IPS-NIHi7 (cell line): ENCODE data around the gene MYO9A.

Experiments used
- DNase-seq: peaks from one replicate; pipeline ENCODE4 v3.0.0; 2012; ENCODE audit warnings: mixed read lengths; ENCODE audit errors: extremely low spot score

MYO9A gene, protein sequence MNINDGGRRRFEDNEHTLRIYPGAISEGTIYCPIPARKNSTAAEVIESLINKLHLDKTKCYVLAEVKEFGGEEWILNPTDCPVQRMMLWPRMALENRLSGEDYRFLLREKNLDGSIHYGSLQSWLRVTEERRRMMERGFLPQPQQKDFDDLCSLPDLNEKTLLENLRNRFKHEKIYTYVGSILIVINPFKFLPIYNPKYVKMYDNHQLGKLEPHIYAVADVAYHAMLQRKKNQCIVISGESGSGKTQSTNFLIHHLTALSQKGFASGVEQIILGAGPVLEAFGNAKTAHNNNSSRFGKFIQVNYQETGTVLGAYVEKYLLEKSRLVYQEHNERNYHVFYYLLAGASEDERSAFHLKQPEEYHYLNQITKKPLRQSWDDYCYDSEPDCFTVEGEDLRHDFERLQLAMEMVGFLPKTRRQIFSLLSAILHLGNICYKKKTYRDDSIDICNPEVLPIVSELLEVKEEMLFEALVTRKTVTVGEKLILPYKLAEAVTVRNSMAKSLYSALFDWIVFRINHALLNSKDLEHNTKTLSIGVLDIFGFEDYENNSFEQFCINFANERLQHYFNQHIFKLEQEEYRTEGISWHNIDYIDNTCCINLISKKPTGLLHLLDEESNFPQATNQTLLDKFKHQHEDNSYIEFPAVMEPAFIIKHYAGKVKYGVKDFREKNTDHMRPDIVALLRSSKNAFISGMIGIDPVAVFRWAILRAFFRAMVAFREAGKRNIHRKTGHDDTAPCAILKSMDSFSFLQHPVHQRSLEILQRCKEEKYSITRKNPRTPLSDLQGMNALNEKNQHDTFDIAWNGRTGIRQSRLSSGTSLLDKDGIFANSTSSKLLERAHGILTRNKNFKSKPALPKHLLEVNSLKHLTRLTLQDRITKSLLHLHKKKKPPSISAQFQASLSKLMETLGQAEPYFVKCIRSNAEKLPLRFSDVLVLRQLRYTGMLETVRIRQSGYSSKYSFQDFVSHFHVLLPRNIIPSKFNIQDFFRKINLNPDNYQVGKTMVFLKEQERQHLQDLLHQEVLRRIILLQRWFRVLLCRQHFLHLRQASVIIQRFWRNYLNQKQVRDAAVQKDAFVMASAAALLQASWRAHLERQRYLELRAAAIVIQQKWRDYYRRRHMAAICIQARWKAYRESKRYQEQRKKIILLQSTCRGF (N-terminal part only)

GRCh38 chr15:72118017-72118978 lies at the start of gene MYO9A, which contains the start of gene SENP8:
Gene MYO9A, minus strand, starts transcription at chr15:72118150. Its CDS starts 71,587 bp downstream, at chr15:72046563.
Gene SENP8, plus strand, starts transcription at chr15:72118403. Its CDS starts 21,221 bp downstream, at chr15:72139624.
- peak; percentile 93 for DNase-seq

GRCh38 chr15:72167445-72167844 lies 49.5 kb upstream of the MYO9A start:
- DNase-seq = no peak

DNA sequence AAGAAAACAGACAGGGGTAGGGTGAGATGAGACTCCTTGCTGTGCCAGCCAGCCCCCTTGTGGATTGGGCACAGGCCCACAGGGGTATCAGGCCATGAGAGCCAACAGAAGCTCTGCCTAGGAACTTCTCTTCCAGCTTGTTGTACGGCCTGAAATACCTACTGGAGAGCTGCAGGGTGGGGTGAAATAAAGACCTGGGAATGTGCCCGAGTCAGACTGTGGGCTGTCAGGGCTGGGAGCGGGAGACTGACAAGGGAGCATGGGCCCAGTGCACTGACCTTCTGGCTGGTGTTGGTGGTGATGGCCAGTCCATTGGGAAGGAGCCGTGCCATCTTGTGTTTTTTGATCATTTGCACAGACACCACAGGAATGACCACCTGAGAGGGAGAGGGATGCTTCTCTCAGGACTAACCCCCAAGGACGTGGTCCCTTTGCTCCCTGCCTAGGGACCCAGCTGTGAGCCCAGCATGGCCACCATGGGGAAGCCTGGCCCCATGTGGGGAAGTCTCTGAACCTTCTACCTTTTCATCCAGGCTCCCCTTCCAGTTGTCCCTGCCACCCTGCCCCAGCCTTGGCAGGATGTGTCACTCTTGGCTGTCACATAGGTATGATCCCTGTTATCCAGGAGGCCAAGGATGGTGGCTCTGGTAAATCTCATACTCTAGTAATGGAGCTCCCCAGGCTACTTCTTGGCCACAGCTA lies 48.9 kb upstream of the MYO9A start:
- no peak for DNase-seq

- DNase-seq = no peak
These were observed 45.8 kb upstream of the MYO9A start for GRCh38 chr15:72163719-72164118.

- DNase-seq = no peak
These were observed 44.6 kb upstream of the MYO9A start for GRCh38 chr15:72162569-72162968.

DNA sequence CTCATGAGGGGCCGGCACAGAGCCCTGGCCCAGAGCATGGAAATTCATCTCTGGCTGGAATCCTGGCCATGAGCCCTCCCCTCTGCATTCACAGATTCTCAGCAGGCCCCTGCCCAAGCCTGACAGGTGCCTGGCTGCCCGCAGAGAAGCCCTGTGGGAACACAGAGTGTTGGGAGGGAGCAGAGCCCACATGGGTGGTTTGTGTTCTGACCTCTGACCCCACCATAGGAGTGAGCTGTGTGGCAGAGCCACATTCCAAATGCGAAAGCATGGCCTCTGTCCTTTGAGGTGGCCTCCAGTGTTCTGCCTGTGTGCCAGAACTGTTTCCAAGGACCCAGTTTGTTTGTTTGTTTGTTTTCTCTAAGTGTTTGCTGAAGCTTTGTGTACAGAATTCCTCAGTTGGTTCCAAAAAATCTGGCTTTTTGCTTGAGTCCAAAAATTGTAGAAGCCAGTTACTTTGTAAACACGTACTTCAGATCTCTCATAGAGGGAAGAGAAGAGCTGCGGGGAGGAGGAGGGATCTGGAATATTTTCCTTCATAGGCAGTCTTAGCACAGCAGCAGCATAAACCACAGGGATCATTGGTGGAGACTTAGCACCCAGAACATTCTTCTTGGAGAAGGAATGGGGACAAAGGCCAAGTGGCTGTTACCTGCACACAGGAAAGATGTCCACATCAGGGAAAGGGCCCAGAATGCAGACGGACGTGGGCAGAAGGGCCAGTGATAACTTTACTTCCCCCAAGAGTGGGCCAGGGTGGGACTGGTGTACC lies 43.6 kb upstream of the MYO9A start:
- DNase-seq = no peak

DNA sequence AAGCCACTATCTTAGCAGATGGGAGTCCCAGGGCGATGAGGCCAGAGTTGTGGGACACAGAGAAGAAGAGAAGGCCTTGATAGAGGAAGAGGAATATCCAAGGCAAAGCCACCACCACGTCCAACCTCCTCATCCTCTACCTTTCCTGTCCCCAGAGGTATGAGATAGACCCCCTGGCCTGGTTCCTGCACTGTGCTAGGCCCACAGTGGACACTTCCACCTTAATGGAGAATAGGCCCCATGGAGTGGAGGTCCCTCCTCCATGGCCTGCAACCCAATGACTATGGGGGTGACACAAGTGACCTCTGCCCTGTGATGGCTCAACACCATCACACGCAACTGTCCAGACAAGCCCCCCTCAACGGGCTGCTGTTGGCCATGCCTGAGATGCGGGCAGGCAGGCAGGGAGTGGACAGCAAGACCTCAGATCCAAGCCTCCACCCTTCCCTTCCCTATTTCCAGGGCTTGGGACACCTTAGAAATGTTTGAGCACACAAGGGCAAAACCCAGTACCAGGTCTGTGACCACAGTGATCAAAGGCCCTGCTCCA lies 42.8 kb upstream of the MYO9A start:
- no peak for DNase-seq

DNA sequence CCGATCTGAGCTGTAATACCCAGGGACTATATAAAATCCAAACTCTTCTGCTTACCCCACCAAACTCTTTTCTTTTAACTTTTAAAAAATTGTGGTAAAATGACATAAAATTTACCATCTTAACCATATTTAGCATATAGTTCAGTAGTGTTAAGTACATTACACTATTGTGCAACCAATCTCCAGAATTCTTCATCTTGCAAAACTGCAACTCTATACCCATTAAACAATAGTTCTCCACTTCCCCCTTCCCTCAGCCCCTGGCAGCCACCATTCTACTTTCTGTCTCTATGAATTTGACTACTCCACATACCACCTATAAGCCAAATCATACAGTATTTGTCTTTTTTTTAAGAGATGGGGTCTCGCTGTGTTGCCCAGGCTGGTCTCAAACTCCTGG lies 39.0 kb upstream of the MYO9A start:
- no peak for DNase-seq

GRCh38 chr15:72155635-72156616 lies 38.0 kb upstream of the MYO9A start:
- peak; percentile 85 for DNase-seq

GRCh38 chr15:72155003-72155621 lies 37.2 kb upstream of the MYO9A start:
- DNase-seq = no peak

DNA sequence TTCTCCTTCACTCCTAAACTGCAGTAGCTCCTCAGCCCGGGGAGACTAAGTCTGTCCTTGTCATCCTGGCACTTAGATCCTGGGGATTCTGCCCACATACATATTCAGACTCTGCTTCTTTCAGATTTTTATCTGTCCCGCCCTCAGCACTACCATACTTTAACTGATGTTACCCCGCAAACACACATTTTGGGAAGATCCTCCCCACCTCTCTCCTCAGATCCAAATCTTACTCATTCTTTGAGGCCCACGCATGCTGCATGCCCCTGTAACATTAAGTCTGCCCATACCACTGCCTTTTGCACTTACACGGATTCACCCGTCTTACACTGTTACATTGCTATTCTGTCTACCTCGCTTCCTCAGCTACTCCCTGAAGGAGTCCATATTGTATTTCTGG lies 36.4 kb upstream of the MYO9A start:
- no peak for DNase-seq

GRCh38 chr15:72153269-72154000 lies 35.5 kb upstream of the MYO9A start:
- DNase-seq = no peak

GRCh38 chr15:72147418-72147817 lies 29.5 kb upstream of the MYO9A start:
- DNase-seq = no peak

DNA sequence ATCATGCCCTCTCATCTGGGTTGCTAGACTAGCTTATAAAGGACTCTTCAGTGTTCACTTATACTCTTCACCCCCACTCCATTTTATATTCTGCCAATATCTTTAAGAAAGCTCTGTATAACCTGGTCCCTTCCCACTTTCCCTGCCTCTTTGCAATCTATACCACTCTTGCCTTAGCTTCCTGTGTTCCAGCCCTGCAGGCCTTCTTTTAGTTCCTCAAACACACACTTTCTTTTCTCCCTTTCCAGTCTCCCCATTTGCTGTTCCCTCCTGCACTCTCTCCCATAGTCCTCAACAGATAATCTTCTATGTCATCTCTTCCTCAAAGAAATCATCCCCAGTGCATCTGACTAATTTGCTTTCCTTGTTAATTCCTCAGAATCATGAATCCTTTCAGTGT lies 29.0 kb upstream of the MYO9A start:
- DNase-seq = no peak

DNA sequence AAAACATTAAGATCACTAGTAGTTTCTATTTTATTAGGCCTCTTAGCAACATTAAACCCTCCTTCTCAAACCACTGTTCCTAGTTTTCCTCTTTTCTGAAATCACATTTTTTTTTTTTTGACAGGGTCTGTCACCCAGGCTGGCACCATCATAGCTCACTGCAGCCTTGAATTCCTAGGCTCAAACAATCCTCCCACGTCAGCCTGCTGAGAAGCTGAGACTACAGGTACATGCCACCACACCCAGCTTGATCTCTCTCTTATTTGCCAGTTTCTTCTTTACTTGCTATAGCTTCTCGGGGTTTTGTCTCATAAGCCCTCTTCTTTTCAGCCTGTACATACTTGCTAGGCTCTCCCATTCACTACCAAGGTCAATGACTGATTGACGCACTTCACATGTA lies 28.3 kb upstream of the MYO9A start:
- DNase-seq = no peak

DNA sequence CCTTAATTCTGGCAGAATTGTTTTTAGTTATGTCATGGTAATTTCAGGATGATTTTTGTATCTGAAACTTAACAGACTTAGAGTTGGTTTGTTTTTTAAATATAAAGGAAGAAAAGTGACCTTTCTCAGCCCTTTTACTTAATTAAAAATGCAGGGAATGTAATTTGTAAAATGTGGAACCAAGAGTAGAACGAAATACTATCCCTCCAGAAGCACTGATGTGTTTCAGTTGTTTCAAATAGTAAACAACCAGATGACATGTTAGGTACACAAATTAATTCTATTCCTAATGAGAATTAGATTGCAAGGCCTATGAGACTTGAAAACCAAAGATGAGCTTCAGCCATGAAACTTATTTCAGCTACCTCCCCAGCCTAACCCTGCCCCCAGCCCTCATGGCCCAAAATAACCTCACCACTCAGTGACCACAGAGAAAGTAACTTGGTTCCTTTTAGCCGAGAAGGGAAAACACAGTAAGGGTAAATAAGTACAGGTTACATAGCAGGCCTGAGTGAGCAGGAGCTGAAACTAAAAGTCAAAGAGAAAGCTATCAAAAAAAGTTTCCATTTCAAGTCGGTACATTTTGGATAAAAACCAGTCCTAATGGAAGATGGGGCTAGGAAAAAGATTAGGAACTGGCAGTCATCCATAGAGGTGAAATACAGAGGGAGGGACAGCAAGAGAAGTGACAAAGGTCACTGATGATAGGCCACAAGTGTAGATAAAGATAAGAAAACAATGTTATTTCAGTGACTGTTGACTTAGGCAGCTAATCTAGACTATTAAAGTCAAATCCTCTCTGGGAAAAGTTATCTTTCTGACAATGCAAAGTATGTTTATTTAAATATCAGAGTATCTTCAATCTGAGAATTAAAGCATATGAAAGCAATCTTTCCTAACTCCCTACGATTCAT lies 23.5 kb upstream of the MYO9A start:
- no peak for DNase-seq
